ENCODE measurements around the gene GZF1. TPM values are rescaled to one million over a fixed set of nuclear protein-coding genes. Genes with fewer than 3 reads are reported as not detected.

GZF1 gene
- total and polyA plus RNA-seq, 4 donors = 1.6 to 11.0 (median 5.1) TPM

DNA sequence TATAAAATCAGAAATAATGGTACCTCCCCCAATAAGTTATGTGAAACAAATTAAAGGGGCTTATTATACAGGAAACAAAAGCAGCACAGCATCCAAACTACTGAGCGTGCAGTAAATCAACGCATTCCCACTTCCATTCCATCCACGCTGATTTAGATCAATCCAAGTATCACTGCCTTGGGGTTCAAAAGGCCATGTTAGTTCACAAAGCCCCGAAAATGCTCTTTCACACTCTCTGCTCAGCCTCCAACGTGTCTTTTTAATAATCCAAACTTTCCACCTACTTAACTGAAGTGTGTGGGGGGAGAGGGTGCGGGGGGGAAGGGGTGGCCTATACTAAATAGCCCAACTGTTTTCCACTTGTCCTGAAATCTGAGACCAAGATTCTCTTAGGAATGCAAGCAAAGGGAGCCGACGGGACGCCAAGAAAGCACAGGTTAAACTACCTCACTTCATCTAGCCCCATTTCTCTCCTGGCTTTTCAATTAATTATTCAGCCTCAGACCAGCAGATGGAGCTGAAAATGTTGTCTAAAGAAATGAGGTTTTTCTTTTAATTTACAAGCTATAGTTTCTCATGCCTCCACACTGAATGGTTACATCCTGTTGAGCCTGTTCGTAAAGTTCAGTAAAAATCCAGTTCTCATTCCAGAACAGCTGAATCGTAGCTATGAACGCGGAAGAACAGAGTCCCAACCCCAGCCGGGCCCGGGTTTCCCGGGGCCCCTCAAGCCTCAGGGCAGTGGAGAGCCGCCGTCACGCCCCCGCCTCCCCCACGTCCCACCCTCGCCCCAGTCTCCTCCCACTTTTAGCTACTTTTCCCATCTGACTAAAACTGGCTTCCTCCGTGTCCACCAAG lies 12.4 kb upstream of the GZF1 start:
- Histone ChIP-seq H3K27ac (ENCODE audit: low read depth in 1 of 2, low read length in 2 of 2) (peak overlapping the region; percentile 94 to 98), H3K36me3 (ENCODE audit: control insufficient read depth in 4 of 4, insufficient read depth in 3 of 4, low read depth in 1 of 4, low read length in 3 of 4) (peaks cover 0 to 8% (median 3%) of the 10 kb centered on the region in 4 donors), H3K4me1 (ENCODE audit: control insufficient read depth in 4 of 4, insufficient read depth in 4 of 4, low read length in 3 of 4) (peaks cover 5 to 20% (median 13%) of the 10 kb centered on the region in 4 donors), H3K9ac (ENCODE audit: low read depth in 1 of 2, low read length in 2 of 2) (peak overlapping the region; percentile 82 to 93), H3K27me3 (ENCODE audit: control insufficient read depth in 4 of 4, insufficient read depth in 4 of 4, low read length in 3 of 4) (no peaks in the 10 kb centered on the region), H3K9me3 (ENCODE audit: control insufficient read depth in 4 of 4, low read length in 3 of 4) (no peaks in the 10 kb centered on the region), H3K4me3 (ENCODE audit: low read depth in 1 of 3, low read length in 3 of 3) (peak overlapping the region; percentile 83 to 95 (median 92))
- WGBS = 7% methylated on average over 23 of the region's 23 CpGs
- TF ChIP-seq NR2F2 (IDR thresholded peaks at IDR 0.05) = no peak
- no peak for TF ChIP-seq FOXA1 (IDR thresholded peaks at IDR 0.05)
- TF ChIP-seq RXRA (IDR thresholded peaks at IDR 0.05) = no peak
- no peak for TF ChIP-seq TAF1 (conservative IDR thresholded peaks at IDR 0.05)
- no peak for TF ChIP-seq HNF4G (IDR thresholded peaks at IDR 0.05)
- TF ChIP-seq RAD21 (IDR thresholded peaks at IDR 0.05) = peak; percentile 59 to 61
- TF ChIP-seq, protein P1, sequence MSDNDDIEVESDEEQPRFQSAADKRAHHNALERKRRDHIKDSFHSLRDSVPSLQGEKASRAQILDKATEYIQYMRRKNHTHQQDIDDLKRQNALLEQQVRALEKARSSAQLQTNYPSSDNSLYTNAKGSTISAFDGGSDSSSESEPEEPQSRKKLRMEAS (IDR thresholded peaks at IDR 0.05) = no peak
- TF ChIP-seq HNF4A (conservative IDR thresholded peaks at IDR 0.05) = no peak
- TF ChIP-seq, protein P2, sequence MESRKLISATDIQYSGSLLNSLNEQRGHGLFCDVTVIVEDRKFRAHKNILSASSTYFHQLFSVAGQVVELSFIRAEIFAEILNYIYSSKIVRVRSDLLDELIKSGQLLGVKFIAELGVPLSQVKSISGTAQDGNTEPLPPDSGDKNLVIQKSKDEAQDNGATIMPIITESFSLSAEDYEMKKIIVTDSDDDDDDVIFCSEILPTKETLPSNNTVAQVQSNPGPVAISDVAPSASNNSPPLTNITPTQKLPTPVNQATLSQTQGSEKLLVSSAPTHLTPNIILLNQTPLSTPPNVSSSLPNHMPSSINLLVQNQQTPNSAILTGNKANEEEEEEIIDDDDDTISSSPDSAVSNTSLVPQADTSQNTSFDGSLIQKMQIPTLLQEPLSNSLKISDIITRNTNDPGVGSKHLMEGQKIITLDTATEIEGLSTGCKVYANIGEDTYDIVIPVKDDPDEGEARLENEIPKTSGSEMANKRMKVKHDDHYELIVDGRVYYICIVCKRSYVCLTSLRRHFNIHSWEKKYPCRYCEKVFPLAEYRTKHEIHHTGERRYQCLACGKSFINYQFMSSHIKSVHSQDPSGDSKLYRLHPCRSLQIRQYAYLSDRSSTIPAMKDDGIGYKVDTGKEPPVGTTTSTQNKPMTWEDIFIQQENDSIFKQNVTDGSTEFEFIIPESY (IDR thresholded peaks at IDR 0.05) = no peak
- TF ChIP-seq FOXA2 (IDR thresholded peaks at IDR 0.05) = no peak
- TF ChIP-seq, protein P3, sequence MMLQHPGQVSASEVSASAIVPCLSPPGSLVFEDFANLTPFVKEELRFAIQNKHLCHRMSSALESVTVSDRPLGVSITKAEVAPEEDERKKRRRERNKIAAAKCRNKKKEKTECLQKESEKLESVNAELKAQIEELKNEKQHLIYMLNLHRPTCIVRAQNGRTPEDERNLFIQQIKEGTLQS (IDR thresholded peaks at IDR 0.05) = no peak
- TF ChIP-seq YY1 (IDR thresholded peaks at IDR 0.05) = no peak
- no peak for TF ChIP-seq SP1 (IDR thresholded peaks at IDR 0.05)
- peak in 1 of 2 donors; percentile 41 for TF ChIP-seq EGR1 (IDR thresholded peaks at IDR 0.05; ENCODE audit: low read depth in 2 of 2)
- TF ChIP-seq, protein P4, sequence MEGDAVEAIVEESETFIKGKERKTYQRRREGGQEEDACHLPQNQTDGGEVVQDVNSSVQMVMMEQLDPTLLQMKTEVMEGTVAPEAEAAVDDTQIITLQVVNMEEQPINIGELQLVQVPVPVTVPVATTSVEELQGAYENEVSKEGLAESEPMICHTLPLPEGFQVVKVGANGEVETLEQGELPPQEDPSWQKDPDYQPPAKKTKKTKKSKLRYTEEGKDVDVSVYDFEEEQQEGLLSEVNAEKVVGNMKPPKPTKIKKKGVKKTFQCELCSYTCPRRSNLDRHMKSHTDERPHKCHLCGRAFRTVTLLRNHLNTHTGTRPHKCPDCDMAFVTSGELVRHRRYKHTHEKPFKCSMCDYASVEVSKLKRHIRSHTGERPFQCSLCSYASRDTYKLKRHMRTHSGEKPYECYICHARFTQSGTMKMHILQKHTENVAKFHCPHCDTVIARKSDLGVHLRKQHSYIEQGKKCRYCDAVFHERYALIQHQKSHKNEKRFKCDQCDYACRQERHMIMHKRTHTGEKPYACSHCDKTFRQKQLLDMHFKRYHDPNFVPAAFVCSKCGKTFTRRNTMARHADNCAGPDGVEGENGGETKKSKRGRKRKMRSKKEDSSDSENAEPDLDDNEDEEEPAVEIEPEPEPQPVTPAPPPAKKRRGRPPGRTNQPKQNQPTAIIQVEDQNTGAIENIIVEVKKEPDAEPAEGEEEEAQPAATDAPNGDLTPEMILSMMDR (IDR thresholded peaks at IDR 0.05; ENCODE audit: low read depth, low read length, missing input control) = peak; percentile 41
- no peak for TF ChIP-seq GABPA (IDR thresholded peaks at IDR 0.05 in 1 of 2, conservative IDR thresholded peaks at IDR 0.05 in 1 of 2)
- TF ChIP-seq JUND (IDR thresholded peaks at IDR 0.05) = no peak
- TF ChIP-seq, protein P5, sequence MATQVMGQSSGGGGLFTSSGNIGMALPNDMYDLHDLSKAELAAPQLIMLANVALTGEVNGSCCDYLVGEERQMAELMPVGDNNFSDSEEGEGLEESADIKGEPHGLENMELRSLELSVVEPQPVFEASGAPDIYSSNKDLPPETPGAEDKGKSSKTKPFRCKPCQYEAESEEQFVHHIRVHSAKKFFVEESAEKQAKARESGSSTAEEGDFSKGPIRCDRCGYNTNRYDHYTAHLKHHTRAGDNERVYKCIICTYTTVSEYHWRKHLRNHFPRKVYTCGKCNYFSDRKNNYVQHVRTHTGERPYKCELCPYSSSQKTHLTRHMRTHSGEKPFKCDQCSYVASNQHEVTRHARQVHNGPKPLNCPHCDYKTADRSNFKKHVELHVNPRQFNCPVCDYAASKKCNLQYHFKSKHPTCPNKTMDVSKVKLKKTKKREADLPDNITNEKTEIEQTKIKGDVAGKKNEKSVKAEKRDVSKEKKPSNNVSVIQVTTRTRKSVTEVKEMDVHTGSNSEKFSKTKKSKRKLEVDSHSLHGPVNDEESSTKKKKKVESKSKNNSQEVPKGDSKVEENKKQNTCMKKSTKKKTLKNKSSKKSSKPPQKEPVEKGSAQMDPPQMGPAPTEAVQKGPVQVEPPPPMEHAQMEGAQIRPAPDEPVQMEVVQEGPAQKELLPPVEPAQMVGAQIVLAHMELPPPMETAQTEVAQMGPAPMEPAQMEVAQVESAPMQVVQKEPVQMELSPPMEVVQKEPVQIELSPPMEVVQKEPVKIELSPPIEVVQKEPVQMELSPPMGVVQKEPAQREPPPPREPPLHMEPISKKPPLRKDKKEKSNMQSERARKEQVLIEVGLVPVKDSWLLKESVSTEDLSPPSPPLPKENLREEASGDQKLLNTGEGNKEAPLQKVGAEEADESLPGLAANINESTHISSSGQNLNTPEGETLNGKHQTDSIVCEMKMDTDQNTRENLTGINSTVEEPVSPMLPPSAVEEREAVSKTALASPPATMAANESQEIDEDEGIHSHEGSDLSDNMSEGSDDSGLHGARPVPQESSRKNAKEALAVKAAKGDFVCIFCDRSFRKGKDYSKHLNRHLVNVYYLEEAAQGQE (IDR thresholded peaks at IDR 0.05) = no peak
- DNase-seq (ENCODE audit: low spot score) = peak; percentile 78

Measured in liver (tissue), 9 donors.